GM12878 (cell line): ENCODE results near the gene EDC4.
A peak's percentile ranks its signal among the peaks of the same experiment; 100 is the strongest.

Source experiments
- ATF3 ChIP-seq: IDR thresholded peaks from 2 replicates; pipeline ENCODE4 v1.6.1; 2011; ENCODE audit warnings: low read depth, mild to moderate bottlenecking, low read length, moderate library complexity, borderline replicate concordance; ENCODE audit errors: extremely low read depth
- CEBPB ChIP-seq, 2 experiments: fragments of 150-350 bp in 1 of 2; IDR thresholded peaks; 2 replicates each; pipeline ENCODE4 v1.6.1; 2012 to 2014; ENCODE audit warnings: low read depth in 2 of 2, low read length in 2 of 2, borderline replicate concordance in 1 of 2, inconsistent platforms in 1 of 2
- CTCF ChIP-seq, 3 experiments: IDR thresholded peaks in 2 of 3; conservative IDR thresholded peaks in 1 of 3; 2 replicates each; pipeline ENCODE4 v1.5.1; 2011; ENCODE audit warnings: low read depth in 3 of 3, low read length in 3 of 3, mild to moderate bottlenecking in 3 of 3, control low read depth in 2 of 3, moderate library complexity in 2 of 3, inconsistent platforms in 1 of 3, mixed read lengths in 1 of 3; ENCODE audit not compliant: control insufficient read depth in 2 of 3, insufficient read depth in 1 of 3; ENCODE audit errors: extremely low read depth in 1 of 3
- IKZF1 ChIP-seq: fragments of 450-650 bp; conservative IDR thresholded peaks from 2 replicates; pipeline ENCODE4 v1.6.1; 2017; ENCODE audit warnings: antibody characterized with exemption, mild to moderate bottlenecking
- POLR2A ChIP-seq: IDR thresholded peaks from 2 replicates; pipeline ENCODE4 v1.6.1; 2011; ENCODE audit warnings: low read depth, mild to moderate bottlenecking, low read length
- POLR2AphosphoS5 ChIP-seq: IDR thresholded peaks from 2 replicates; pipeline ENCODE4 v1.6.1; 2011; ENCODE audit warnings: mild to moderate bottlenecking, low read length, inconsistent platforms
- REST ChIP-seq: IDR thresholded peaks from 2 replicates; pipeline ENCODE4 v1.6.1; 2012; ENCODE audit warnings: mild to moderate bottlenecking, low read depth, low read length
- RFX5 ChIP-seq: IDR thresholded peaks from 2 replicates; pipeline ENCODE4 v1.6.1; 2011; ENCODE audit warnings: low read depth, low read length, improper control_type of control experiment
- SMAD5 ChIP-seq: IDR thresholded peaks from 2 replicates; pipeline ENCODE4 v1.6.1; 2016; ENCODE audit warnings: antibody characterized with exemption, low read depth
- TAF1 ChIP-seq: IDR thresholded peaks from 2 replicates; pipeline ENCODE4 v1.6.1; 2011; ENCODE audit warnings: mild to moderate bottlenecking, low read depth, low read length, borderline replicate concordance
- YY1 ChIP-seq: IDR thresholded peaks from 2 replicates; pipeline ENCODE4 v1.6.1; 2011; ENCODE audit warnings: low read depth, mild to moderate bottlenecking, low read length
- ZNF24 ChIP-seq: fragments of 450-650 bp; IDR thresholded peaks from 2 replicates; pipeline ENCODE4 v1.6.1; 2017; ENCODE audit warnings: antibody characterized with exemption, mild to moderate bottlenecking

GRCh38 chr16:67846320-67847063 lies 26.4 kb upstream of the EDC4 start, which contains the start of gene NUTF2:
- no peak for TF ChIP-seq CEBPB (IDR thresholded peaks at IDR 0.05; ENCODE audit: borderline replicate concordance in 1 of 2, low read depth in 2 of 2, low read length in 2 of 2)
- 0 out of 6 replicates have a peak, but pooled peaks of 1 of the 3 experiments have one; percentile 0 for TF ChIP-seq CTCF (IDR thresholded peaks at IDR 0.05 in 2 of 3, conservative IDR thresholded peaks at IDR 0.05 in 1 of 3; ENCODE audit: control insufficient read depth in 2 of 3, extremely low read depth in 1 of 3, insufficient read depth in 1 of 3, low read depth in 3 of 3, low read length in 3 of 3)
- no peak for TF ChIP-seq REST
- TF ChIP-seq POLR2AphosphoS5 = peak; percentile 76; the same call in 1 of the 2 replicates
- peak; percentile 88 for TF ChIP-seq YY1
- peak; percentile 88 for TF ChIP-seq POLR2A
- TF ChIP-seq RFX5 = no peak
- peak; percentile 68; the same call in 1 of the 2 replicates for TF ChIP-seq TAF1
- TF ChIP-seq ZNF24 = no peak
- no peak for TF ChIP-seq ATF3
- TF ChIP-seq SMAD5 = no peak; the same call in 1 of the 2 replicates
- TF ChIP-seq IKZF1 = peak; percentile 99
